Measurements from ENCODE around the gene CSNK1G2. TPM values are rescaled to one million over a fixed set of nuclear protein-coding genes. Genes with fewer than 3 reads are reported as not detected.
"Not testable (repeated sequence)": the region's sequence is repeated elsewhere in the genome, so short reads cannot be mapped to it uniquely, and the experiment has no call there.

The CSNK1G2 gene
- total RNA-seq, 1 experiment from 2014 or later, result 59.2 TPM

DNA sequence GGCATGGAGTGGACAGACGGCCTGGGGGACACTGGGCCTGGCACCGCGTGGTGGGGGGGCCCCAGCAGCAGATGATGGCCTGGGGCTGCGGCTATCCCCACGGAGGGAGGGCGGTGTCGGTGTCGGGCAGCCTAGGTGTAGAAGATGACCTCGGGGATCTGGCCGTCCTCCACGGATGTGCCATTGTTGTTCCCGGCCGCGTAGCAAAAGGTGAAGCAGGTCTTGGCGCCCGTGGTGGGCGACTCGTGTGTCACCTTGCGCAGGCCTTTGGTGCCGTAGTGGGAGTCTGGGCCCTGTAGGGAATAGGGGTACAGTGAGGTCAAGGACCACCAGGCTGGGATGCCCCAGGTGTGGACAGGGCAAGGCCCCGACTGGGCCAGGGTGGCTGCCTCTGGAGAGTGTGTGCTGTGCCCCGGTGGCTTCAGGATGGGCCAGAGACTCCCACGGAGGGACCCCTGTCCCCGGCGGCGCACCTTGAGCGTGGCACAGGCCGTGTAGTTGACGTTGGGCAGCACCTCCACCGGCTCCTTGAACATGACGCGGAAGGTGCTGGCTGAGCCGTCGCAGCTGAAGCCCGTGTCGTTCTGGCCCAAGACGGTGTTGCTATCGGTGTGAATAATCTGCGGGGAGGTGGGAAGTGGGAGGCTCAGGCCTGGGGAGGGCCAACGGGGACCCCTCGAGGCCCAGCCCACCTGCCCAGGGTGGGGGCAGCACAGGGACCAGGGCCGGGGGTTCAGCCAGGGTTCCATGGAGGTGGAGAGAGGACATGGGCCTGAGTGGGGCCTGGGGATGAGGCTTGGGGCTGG, 45.6 kb downstream of the CSNK1G2 start:
- H3K27me3 Mint-ChIP-seq (ENCODE audit: unreplicated experiment), result no peaks in the 10 kb centered on the region
- TF ChIP-seq, protein P1, sequence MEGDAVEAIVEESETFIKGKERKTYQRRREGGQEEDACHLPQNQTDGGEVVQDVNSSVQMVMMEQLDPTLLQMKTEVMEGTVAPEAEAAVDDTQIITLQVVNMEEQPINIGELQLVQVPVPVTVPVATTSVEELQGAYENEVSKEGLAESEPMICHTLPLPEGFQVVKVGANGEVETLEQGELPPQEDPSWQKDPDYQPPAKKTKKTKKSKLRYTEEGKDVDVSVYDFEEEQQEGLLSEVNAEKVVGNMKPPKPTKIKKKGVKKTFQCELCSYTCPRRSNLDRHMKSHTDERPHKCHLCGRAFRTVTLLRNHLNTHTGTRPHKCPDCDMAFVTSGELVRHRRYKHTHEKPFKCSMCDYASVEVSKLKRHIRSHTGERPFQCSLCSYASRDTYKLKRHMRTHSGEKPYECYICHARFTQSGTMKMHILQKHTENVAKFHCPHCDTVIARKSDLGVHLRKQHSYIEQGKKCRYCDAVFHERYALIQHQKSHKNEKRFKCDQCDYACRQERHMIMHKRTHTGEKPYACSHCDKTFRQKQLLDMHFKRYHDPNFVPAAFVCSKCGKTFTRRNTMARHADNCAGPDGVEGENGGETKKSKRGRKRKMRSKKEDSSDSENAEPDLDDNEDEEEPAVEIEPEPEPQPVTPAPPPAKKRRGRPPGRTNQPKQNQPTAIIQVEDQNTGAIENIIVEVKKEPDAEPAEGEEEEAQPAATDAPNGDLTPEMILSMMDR (IDR thresholded peaks at IDR 0.05; ENCODE audit: unreplicated experiment), result no peak
- no peak overlapping the region for H3K27ac Mint-ChIP-seq (ENCODE audit: unreplicated experiment)
- no peaks in the 10 kb centered on the region for H3K9me3 Mint-ChIP-seq (ENCODE audit: low read depth, unreplicated experiment)
- CTCF ChIA-PET, result no interaction called here
- H3K4me3 Mint-ChIP-seq (ENCODE audit: low read depth, unreplicated experiment), result no peak overlapping the region
- intact Hi-C loops (cut with micrococcal nuclease; ENCODE audit: unreplicated experiment), result no loop called here
- no peak for DNase-seq
- peaks cover 62% of the 10 kb centered on the region for H3K36me3 Mint-ChIP-seq (ENCODE audit: insufficient read depth, unreplicated experiment)
- H3K4me1 Mint-ChIP-seq (ENCODE audit: low read depth, unreplicated experiment), result no peaks in the 10 kb centered on the region
- no TSS peak for BruUV-seq (replicated peaks)

DNA sequence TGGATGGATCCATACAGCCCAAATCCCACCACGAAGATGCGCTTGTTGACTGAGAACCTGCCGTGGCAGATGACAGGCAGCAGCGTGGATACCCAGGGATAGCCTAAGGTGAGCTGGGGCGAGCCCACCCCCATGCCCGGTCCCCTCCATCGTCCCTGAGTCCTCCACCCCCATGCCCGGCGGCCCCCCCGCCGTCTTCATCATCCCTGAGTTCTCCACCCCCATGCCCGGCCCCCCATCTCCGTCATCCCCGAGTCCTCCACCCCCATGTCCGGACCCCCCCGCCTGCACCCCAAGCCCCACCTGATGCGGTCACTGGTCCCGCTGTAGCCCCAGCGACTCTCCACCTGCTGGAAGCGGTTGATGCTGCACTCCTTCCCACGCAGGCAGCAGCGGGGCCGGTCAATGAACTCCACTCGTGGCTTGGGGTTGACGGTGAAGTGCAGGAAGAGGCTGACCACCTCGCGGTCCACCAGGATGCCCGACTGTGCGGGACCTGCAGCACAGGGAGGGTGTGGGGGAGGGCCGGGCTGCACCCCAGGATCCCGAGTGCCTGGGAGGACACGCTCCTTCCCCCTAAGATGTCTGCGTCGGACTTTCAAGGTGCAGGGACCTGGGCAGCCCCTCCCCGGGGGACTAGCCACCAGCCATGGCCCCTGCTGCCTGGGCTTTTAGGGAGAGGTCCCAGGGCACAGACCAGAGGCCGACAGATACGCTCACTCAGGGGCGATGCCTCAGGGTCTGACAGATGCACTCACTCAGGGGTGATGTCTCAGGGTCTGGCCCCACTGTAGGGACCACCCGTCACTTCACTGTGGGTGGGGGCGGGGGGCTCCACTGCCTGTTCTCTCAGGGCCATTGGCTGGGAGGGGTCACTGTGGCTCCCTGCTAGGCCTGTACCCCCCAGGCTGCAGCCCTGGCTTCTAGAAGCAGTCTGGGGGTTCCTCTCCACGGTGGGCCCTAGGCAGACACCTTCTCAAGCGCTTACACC, 46.5 kb downstream of the CSNK1G2 start:
- Mint-ChIP-seq H3K27ac (ENCODE audit: unreplicated experiment) (no peak overlapping the region), H3K4me3 (ENCODE audit: low read depth, unreplicated experiment) (no peak overlapping the region), H3K4me1 (ENCODE audit: low read depth, unreplicated experiment) (no peaks in the 10 kb centered on the region), H3K36me3 (ENCODE audit: insufficient read depth, unreplicated experiment) (peaks cover 66% of the 10 kb centered on the region), H3K27me3 (ENCODE audit: unreplicated experiment) (no peaks in the 10 kb centered on the region), H3K9me3 (ENCODE audit: low read depth, unreplicated experiment) (no peaks in the 10 kb centered on the region)
- TF ChIP-seq, protein P1 (IDR thresholded peaks at IDR 0.05; ENCODE audit: unreplicated experiment), result no peak
- no peak for DNase-seq
- CTCF ChIA-PET, result no interaction called here
- BruUV-seq (replicated peaks), result no TSS peak
- intact Hi-C loops (cut with micrococcal nuclease; ENCODE audit: unreplicated experiment), result no loop called here

DNA sequence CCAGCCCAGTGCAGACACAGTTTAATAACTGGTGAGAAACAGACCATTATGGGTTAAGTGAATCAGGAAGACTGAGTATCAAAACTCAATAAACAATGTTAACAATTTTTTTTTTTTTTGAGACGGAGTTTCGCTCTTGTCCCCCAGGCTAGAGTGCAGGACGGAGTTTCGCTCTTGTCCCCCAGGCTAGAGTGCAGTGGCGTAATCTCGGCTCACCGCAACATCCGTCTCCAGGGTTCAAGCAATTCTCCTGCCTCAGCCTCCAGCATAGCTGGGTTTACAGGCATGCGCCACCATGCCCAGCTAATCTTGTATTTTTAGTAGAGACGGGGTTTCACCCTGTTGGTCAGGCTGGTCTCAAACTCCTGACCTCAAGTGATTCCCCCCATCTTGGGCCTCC, 47.5 kb downstream of the CSNK1G2 start:
- H3K36me3 Mint-ChIP-seq (ENCODE audit: insufficient read depth, unreplicated experiment), result peaks cover 64% of the 10 kb centered on the region
- H3K27me3 Mint-ChIP-seq (ENCODE audit: unreplicated experiment); H3K4me3 Mint-ChIP-seq (ENCODE audit: low read depth, unreplicated experiment); H3K27ac Mint-ChIP-seq (ENCODE audit: unreplicated experiment); H3K9me3 Mint-ChIP-seq (ENCODE audit: low read depth, unreplicated experiment); H3K4me1 Mint-ChIP-seq (ENCODE audit: low read depth, unreplicated experiment); intact Hi-C loops (cut with micrococcal nuclease; ENCODE audit: unreplicated experiment); DNase-seq; BruUV-seq (replicated peaks); CTCF ChIA-PET: not testable (repeated sequence)

DNA sequence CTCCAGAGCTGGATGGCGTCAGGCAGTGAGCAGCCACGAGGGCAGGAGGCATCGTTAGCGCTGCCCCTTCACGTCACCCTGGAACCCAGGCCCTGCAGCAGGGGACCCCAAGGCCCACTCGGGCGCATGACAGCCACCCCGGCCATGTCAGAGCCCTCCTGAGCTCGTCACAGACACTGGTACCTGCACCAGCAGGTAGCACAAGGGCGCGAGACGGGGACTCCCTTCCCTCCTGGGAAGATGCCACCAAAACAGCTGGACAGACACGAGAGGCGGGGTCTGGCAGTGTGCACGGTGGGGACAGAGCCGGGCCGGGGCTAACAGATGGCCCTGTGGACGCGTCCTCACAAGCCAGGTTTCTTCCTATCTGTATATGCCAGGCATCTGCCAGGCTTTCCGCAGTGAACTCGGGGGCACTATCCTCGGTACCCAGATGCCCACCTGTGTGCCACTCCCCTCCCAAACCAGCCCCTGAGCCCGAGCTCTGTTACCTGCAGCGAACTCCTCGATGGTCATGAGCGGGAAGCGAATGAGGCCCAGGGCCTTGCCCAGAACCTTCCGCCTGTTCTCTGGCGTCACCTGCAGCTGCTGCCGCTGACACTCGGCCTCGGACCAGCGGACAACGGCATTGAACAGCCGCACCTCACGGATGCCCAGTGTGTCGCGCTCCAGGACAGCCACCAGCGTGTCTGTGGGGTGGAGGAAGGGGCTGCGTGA, 48.7 kb downstream of the CSNK1G2 start:
- Mint-ChIP-seq H3K36me3 (ENCODE audit: insufficient read depth, unreplicated experiment) (peaks cover 54% of the 10 kb centered on the region), H3K4me3 (ENCODE audit: low read depth, unreplicated experiment) (no peak overlapping the region), H3K27me3 (ENCODE audit: unreplicated experiment) (no peaks in the 10 kb centered on the region), H3K4me1 (ENCODE audit: low read depth, unreplicated experiment) (no peaks in the 10 kb centered on the region), H3K27ac (ENCODE audit: unreplicated experiment) (no peak overlapping the region), H3K9me3 (ENCODE audit: low read depth, unreplicated experiment) (no peaks in the 10 kb centered on the region)
- BruUV-seq (replicated peaks), result no TSS peak
- intact Hi-C loops (cut with micrococcal nuclease; ENCODE audit: unreplicated experiment), result no loop called here
- TF ChIP-seq, protein P1 (IDR thresholded peaks at IDR 0.05; ENCODE audit: unreplicated experiment), result no peak
- DNase-seq, result no peak
- CTCF ChIA-PET, result no interaction called here
